Tibial nerve (tissue), 3 donors: ENCODE results near the gene DGCR2.

Source experiments
- POLR2A ChIP-seq, 2 donors: fragments of 450-650 bp; IDR thresholded peaks; one replicate each; pipeline ENCODE4 v1.6.1; 2017; ENCODE audit warnings: antibody characterized with exemption in 2 of 2, mild to moderate bottlenecking in 2 of 2, moderate library complexity in 2 of 2
- TF ChIP-seq, protein P1 (sequence below), 5 experiments: fragments of 200-600 bp in 3 of 5; fragments of 450-650 bp in 2 of 5; sonication (generic) in 3 of 5; IDR thresholded peaks; one replicate each; pipeline ENCODE4 v1.5.1; 2016 to 2019; ENCODE audit warnings: antibody characterized with exemption in 5 of 5, mild to moderate bottlenecking in 3 of 5, moderate library complexity in 2 of 5

DNA sequence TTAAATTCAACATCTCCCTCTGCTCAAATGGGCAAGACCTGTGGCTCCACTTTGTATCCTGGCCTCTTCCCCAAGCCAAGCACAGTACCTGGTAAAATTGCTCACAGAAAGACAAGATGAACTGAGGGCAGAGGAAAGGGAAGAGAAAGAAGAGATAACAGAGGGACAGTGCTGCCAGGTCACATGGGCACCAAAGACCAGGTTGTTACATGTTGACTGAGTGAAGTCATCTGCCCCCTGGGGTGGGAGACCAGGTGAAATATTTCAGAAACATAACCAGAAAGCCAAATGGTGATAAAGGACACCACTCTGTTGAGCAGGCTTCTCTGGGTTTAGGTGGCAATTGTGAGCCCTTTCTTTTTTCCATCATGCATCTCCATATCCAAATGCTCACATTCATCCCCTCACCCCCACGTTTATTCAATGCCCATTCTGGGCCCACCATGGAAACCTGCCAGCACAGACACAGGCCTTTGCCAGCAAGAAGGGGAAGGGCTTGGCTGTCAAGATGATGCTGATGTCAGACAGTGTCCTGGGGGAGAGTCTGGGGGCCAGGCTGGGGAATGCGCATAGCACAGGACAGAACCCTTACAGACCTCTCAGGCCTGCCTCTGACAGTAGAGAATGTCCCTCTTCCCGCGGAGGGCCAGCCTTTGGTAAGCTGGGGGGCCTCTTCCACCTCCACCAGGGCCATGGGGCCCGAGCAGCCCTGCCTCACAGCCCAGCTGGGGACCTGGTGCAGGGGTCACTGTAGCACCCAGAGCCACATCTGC lies 51.6 kb downstream of the DGCR2 start:
- TF ChIP-seq, protein P1, sequence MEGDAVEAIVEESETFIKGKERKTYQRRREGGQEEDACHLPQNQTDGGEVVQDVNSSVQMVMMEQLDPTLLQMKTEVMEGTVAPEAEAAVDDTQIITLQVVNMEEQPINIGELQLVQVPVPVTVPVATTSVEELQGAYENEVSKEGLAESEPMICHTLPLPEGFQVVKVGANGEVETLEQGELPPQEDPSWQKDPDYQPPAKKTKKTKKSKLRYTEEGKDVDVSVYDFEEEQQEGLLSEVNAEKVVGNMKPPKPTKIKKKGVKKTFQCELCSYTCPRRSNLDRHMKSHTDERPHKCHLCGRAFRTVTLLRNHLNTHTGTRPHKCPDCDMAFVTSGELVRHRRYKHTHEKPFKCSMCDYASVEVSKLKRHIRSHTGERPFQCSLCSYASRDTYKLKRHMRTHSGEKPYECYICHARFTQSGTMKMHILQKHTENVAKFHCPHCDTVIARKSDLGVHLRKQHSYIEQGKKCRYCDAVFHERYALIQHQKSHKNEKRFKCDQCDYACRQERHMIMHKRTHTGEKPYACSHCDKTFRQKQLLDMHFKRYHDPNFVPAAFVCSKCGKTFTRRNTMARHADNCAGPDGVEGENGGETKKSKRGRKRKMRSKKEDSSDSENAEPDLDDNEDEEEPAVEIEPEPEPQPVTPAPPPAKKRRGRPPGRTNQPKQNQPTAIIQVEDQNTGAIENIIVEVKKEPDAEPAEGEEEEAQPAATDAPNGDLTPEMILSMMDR (IDR thresholded peaks at IDR 0.05) = no peak
- TF ChIP-seq POLR2A (IDR thresholded peaks at IDR 0.05) = no peak
